GM19035 (cell line): ENCODE results near the gene VTN.

Experiments
- ATAC-seq: cut with Tn5 transposase; IDR thresholded peaks from one replicate; pipeline ENCODE4 v1.9.1; 2021; ENCODE audit not compliant: unreplicated experiment

The VTN gene

GRCh38 chr17:28370744-28371103, 617 bp upstream of the VTN start:
- ATAC-seq, result no peak

- no peak for ATAC-seq
Observed at GRCh38 chr17:28369684-28370034, 448 bp downstream of the VTN start.

GRCh38 chr17:28368915-28369683, 1.0 kb downstream of the VTN start:
- no peak for ATAC-seq

GRCh38 chr17:28368306-28368831, 1.7 kb downstream of the VTN start:
- ATAC-seq, result no peak

- ATAC-seq, result no peak
Observed at GRCh38 chr17:28367641-28368305, 2.3 kb downstream of the VTN start.

GRCh38 chr17:28366605-28367004, 3.5 kb downstream of the VTN start:
- ATAC-seq, result no peak

GRCh38 chr17:28365487-28365886, 4.6 kb downstream of the VTN start:
- no peak for ATAC-seq

GRCh38 chr17:28364665-28365363, 5.3 kb downstream of the VTN start, which contains the start of gene SEBOX:
Gene SEBOX, minus strand, starts transcription at chr17:28365199. Its CDS starts 48 bp downstream, at chr17:28365151.
- no peak for ATAC-seq

- ATAC-seq, result no peak
Observed at GRCh38 chr17:28363776-28364650, 6.1 kb downstream of the VTN start.

GRCh38 chr17:28363186-28363585, 6.9 kb downstream of the VTN start:
- ATAC-seq, result no peak

GRCh38 chr17:28357901-28358197, 12.3 kb downstream of the VTN start:
- no peak for ATAC-seq

GRCh38 chr17:28357061-28357900, 12.8 kb downstream of the VTN start, which contains the start of gene POLDIP2:
Gene POLDIP2, minus strand, starts transcription at chr17:28357527. Its CDS starts 79 bp downstream, at chr17:28357448.
- ATAC-seq, result peak; percentile 98

- ATAC-seq, result no peak
Observed at GRCh38 chr17:28350271-28350670, 19.8 kb downstream of the VTN start.

GRCh38 chr17:28348979-28349378, 21.1 kb downstream of the VTN start:
- no peak for ATAC-seq

- no peak for ATAC-seq
Observed at GRCh38 chr17:28347261-28347891, 22.7 kb downstream of the VTN start.

- ATAC-seq, result no peak
Observed at GRCh38 chr17:28346746-28347246, 23.3 kb downstream of the VTN start.

- no peak for ATAC-seq
Observed at GRCh38 chr17:28346199-28346580, 23.9 kb downstream of the VTN start.

GRCh38 chr17:28345419-28346198, 24.5 kb downstream of the VTN start:
- no peak for ATAC-seq
